HepG2 (cell line): ENCODE results near the gene AFDN. TPM values are rescaled to one million over a fixed set of nuclear protein-coding genes. Genes with fewer than 3 reads are reported as not detected.

Experiments used
- ATAC-seq: fragments of 200-7000 bp; cut with Tn5 transposase; 3 replicates; pipeline ENCODE4 v1.9.1; 2020; ENCODE audit warnings: mild to moderate bottlenecking, moderate library complexity
- BruUV-seq: library from RNA; stranded (reverse); fragments of 400-500 nt; replicated peaks from 2 replicates; lab custom pipeline; 2021; lab: Mats Ljungman, UMichigan
- CTCF ChIA-PET: fragments of 300-600 bp; formaldehyde crosslinking; extraction: SDS; loops from one replicate; lab custom pipeline; 2021; ENCODE audit warnings: low total read pairs, inconsistent platforms, low intra/inter-chr PET ratio; lab: Yijun Ruan, JAX
- POLR2A ChIA-PET: fragments of 350-600 bp; sonication (Branson Sonifier 250); formaldehyde crosslinking; loops from one replicate; lab custom pipeline; 2020; ENCODE audit warnings: antibody characterized with exemption, inconsistent platforms; lab: Yijun Ruan, JAX
- DNase-seq: peaks from one replicate; pipeline ENCODE4 v3.0.0-alpha.2; 2015; ENCODE audit warnings: low spot score
- FAIRE-seq: peaks from 3 replicates; lab custom pipeline; 2011; peaks lifted over from hg19 to GRCh38; lab: Jason Lieb, UNC
- H2AFZ ChIP-seq: one replicate; pipeline ENCODE4 v1.6.1; 2011; ENCODE audit warnings: low read length, inconsistent platforms
- H3K27ac ChIP-seq: fragments of 300-600 bp; 3 replicates; pipeline ENCODE4 v1.8.0; 2011; ENCODE audit warnings: mixed run types, mild to moderate bottlenecking, mixed read lengths, low read length, inconsistent platforms; ENCODE audit not compliant: insufficient read depth; ENCODE audit errors: extremely low read length
- H3K27me3 ChIP-seq, 2 experiments: fragments of 200-600 bp in 1 of 2; 2 replicates in 1 of 2; 3 replicates in 1 of 2; pipeline versions ENCODE4 v1.6.0 to v1.8.0; 2011; ENCODE audit warnings: low read length in 2 of 2, mild to moderate bottlenecking in 2 of 2, moderate library complexity in 2 of 2, inconsistent platforms in 1 of 2; ENCODE audit not compliant: insufficient read depth in 2 of 2, control insufficient read depth in 1 of 2
- H3K36me3 ChIP-seq, 2 experiments: fragments of 200-600 bp in 1 of 2; replicated peaks in 1 of 2; 2 replicates in 1 of 2; 3 replicates in 1 of 2; pipeline versions ENCODE4 v1.5.1 to v1.8.0; 2011; ENCODE audit warnings: low read length in 2 of 2, inconsistent platforms in 1 of 2; ENCODE audit not compliant: insufficient read depth in 2 of 2, control insufficient read depth in 1 of 2
- H3K4me1 ChIP-seq: 2 replicates; pipeline ENCODE4 v1.5.1; 2012; ENCODE audit warnings: low read length, inconsistent platforms; ENCODE audit not compliant: insufficient read depth
- H3K4me2 ChIP-seq: 2 replicates; pipeline ENCODE4 v1.6.0; 2011; ENCODE audit warnings: low read depth, low read length, inconsistent platforms
- H3K4me3 ChIP-seq, 3 experiments: fragments of 200-600 bp in 1 of 3; sonication (generic), shearing (Covaris generic) in 1 of 3; replicated peaks in 1 of 3; 2 replicates each; pipeline ENCODE4 v1.5.1; 2011 to 2016; ENCODE audit warnings: low read length in 3 of 3, inconsistent platforms in 2 of 3, low read depth in 2 of 3, mild to moderate bottlenecking in 2 of 3, control low read depth in 1 of 3, mixed read lengths in 1 of 3; ENCODE audit not compliant: insufficient read depth in 1 of 3
- H3K79me2 ChIP-seq: one replicate; pipeline ENCODE4 v1.6.1; 2011; ENCODE audit warnings: low read length, inconsistent platforms; ENCODE audit not compliant: insufficient read depth
- H3K9ac ChIP-seq: 2 replicates; pipeline ENCODE4 v1.6.0; 2011; ENCODE audit warnings: mild to moderate bottlenecking, low read depth, low read length, inconsistent platforms; ENCODE audit not compliant: insufficient read depth
- H3K9me3 ChIP-seq: 2 replicates; pipeline ENCODE4 v1.5.1; 2012; ENCODE audit warnings: mild to moderate bottlenecking, low read length
- H4K20me1 ChIP-seq: 2 replicates; pipeline ENCODE4 v1.6.0; 2011; ENCODE audit warnings: inconsistent platforms, mild to moderate bottlenecking, low read length, moderate library complexity; ENCODE audit not compliant: insufficient read depth
- DNMT3B ChIP-seq: conservative IDR thresholded peaks from 2 replicates; pipeline ENCODE4 v1.6.1; 2016; ENCODE audit warnings: missing biosample characterization, control low read depth
- MAF1 ChIP-seq: sonication (generic); formaldehyde crosslinking; IDR thresholded peaks from 2 replicates; pipeline ENCODE4 v1.5.0; 2020; ENCODE audit warnings: missing genetic modification reagents, borderline replicate concordance
- MEF2D ChIP-seq: sonication (generic); formaldehyde crosslinking; IDR thresholded peaks from 2 replicates; pipeline ENCODE4 v1.5.1; 2020; ENCODE audit warnings: mild to moderate bottlenecking, missing genetic modification reagents
- NCOA2 ChIP-seq: sonication (generic); formaldehyde crosslinking; IDR thresholded peaks from 2 replicates; pipeline ENCODE4 v1.8.0; 2022; ENCODE audit warnings: inconsistent platforms
- NFE2L1 ChIP-seq: sonication (generic); formaldehyde crosslinking; IDR thresholded peaks from 2 replicates; pipeline ENCODE4 v1.4.0; 2020; ENCODE audit warnings: missing genetic modification reagents, mild to moderate bottlenecking, borderline replicate concordance
- RBAK ChIP-seq: sonication (generic); formaldehyde crosslinking; IDR thresholded peaks from 2 replicates; pipeline ENCODE4 v1.5.1; 2020; ENCODE audit warnings: mild to moderate bottlenecking, missing genetic modification reagents
- SNRNP70 ChIP-seq: fragments of 200-400 bp; formaldehyde crosslinking; IDR thresholded peaks from 2 replicates; pipeline ENCODE4 v1.6.1; 2017; ENCODE audit warnings: mild to moderate bottlenecking, low read depth, low read length, moderate library complexity
- ZBTB26 ChIP-seq: IDR thresholded peaks from 2 replicates; pipeline ENCODE4 v1.6.1; 2016; ENCODE audit warnings: missing compliant biosample characterization, missing genetic modification reagents, borderline replicate concordance
- ZNF362 ChIP-seq: sonication (generic); formaldehyde crosslinking; IDR thresholded peaks from 2 replicates; pipeline ENCODE4 v1.4.0; 2020; ENCODE audit warnings: missing genetic modification reagents, mild to moderate bottlenecking, borderline replicate concordance
- ZNF512B ChIP-seq: sonication (generic); formaldehyde crosslinking; IDR thresholded peaks from 2 replicates; pipeline ENCODE4 v1.5.1; 2020; ENCODE audit warnings: missing genetic modification reagents, mild to moderate bottlenecking, borderline replicate concordance
- ZNF598 ChIP-seq: sonication (generic); formaldehyde crosslinking; IDR thresholded peaks from 2 replicates; pipeline ENCODE4 v1.5.1; 2020; ENCODE audit warnings: mild to moderate bottlenecking, missing genetic modification reagents, borderline replicate concordance
- ZNF724P ChIP-seq: sonication (generic); formaldehyde crosslinking; IDR thresholded peaks from 2 replicates; pipeline ENCODE4 v1.8.0; 2022; ENCODE audit warnings: missing genetic modification reagents, borderline replicate concordance
- ZNF879 ChIP-seq: sonication (generic); formaldehyde crosslinking; IDR thresholded peaks from 2 replicates; pipeline ENCODE4 v1.8.1; 2023; ENCODE audit warnings: missing genetic modification reagents
- WGBS: methylation state at CpG from one replicate; pipeline ENCODE4 v1.1.6; 2017; ENCODE audit warnings: low lambda C conversion rate; 5-methylcytosine and 5-hydroxymethylcytosine counted together
- in situ Hi-C: cut with HindIII; loops from 2 replicates; pipeline ENCODE4 v1.10.0; 2017; ENCODE audit warnings: low pct_unique_long_range_greater_than_20kb; ENCODE audit not compliant: extremely low pct_ligation_motif_present
- intact Hi-C: fragments of 100-400 bp; cut with micrococcal nuclease; formaldehyde crosslinking; loops from one replicate; pipeline ENCODE4 v1.10.0; 2022; ENCODE audit not compliant: unreplicated experiment
- polyA plus RNA-seq, 8 experiments: library from polyadenylated mRNA; depleted of rRNA in 3 of 8; stranded (reverse) in 7 of 8; unstranded in 1 of 8; fragments of >200 nt; fragmentation: Illumina TruSeq in 4 of 8; extraction: Trizol in 4 of 8; gene quantifications; 2 replicates each; pipeline versions ENCODE4 v1.2.1 to v1.2.3, GENCODE V29; 2011 to 2016; ENCODE audit warnings: low read depth in 4 of 8, missing spikeins in 1 of 8, mixed read lengths in 1 of 8; ENCODE audit not compliant: insufficient read depth in 1 of 8
- total RNA-seq, 5 experiments: library from RNA; depleted of rRNA; stranded (reverse); fragments of >200 nt; fragmentation: Illumina TruSeq; extraction: Trizol; gene quantifications; 2 replicates each; pipeline ENCODE4 v1.2.3, GENCODE V29; 2016; ENCODE audit warnings: low read depth in 1 of 5

The AFDN gene
- total and polyA plus RNA-seq, 2 of the 13 experiments (the other 11 are each of a cell fraction or from before 2014, with no cell fraction given) = 136 to 151 TPM

- no peak for TF ChIP-seq ZBTB26
- TF ChIP-seq ZNF362 (CRISPR knock-in tag) = no peak
- TF ChIP-seq NFE2L1 (CRISPR knock-in tag) = no peak
- no peak for TF ChIP-seq DNMT3B (CRISPR knock-in tag)
- no peak for TF ChIP-seq ZNF512B (CRISPR knock-in tag)
- no peak for TF ChIP-seq ZNF724P (CRISPR knock-in tag)
These were observed 168.6 kb downstream of the AFDN start (continued) for GRCh38 chr6:167995302-167995701.

- 86% methylated on average over 21 of the region's 22 CpGs for WGBS
- Histone ChIP-seq H4K20me1 (no peaks in the 10 kb centered on the region), H2AFZ (no peak overlapping the region), H3K9me3 (no peaks in the 10 kb centered on the region), H3K79me2 (no peaks in the 10 kb centered on the region), H3K27me3 (peaks cover 2 to 51% of the 10 kb centered on the region in 2 experiments; a peak in 3 of 5 replicates), H3K4me2 (no peak overlapping the region), H3K4me1 (no peaks in the 10 kb centered on the region), H3K36me3 (no peaks in the 10 kb centered on the region), H3K4me3 (no peak overlapping the region), H3K9ac (no peak overlapping the region), H3K27ac (no peak overlapping the region)
- in situ Hi-C loops (no loop called here), intact Hi-C loops (no loop called here)
- DNase-seq (no peak), FAIRE-seq (no peak), ATAC-seq (peak; percentile 26)
- TF ChIP-seq ZNF879 (no peak), RBAK (CRISPR knock-in tag) (no peak), NCOA2 (no peak), ZNF598 (CRISPR knock-in tag) (no peak), MEF2D (CRISPR knock-in tag) (no peak), MAF1 (CRISPR knock-in tag) (no peak), SNRNP70 (no peak)
- ChIA-PET CTCF (no interaction called here), POLR2A (no interaction called here)
- no TSS peak for BruUV-seq
These were observed 169.0 kb downstream of the AFDN start for GRCh38 chr6:167995731-167996151.
